ENCODE data around the gene EIF4E1B.

DNA sequence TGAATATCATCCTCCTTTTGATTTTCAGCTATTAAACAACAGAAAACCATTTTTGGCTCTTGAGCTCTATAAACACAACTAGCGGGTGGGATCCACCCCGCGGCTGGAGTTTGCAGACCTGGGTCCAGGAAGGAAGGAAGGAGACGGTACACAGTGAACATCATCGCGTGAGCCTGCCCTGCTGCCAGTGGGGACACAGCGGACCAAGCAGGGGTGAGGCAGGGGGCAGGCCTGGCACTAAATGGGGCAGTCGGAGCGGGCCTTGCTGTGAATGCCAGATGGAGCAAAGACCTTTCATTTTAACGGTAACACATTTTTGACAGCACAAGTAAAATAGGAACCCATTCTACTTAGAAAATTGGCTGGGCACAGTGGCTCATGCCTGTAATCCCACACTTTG, 31.2 kb downstream of the EIF4E1B start:
- TF ChIP-seq, protein P1, sequence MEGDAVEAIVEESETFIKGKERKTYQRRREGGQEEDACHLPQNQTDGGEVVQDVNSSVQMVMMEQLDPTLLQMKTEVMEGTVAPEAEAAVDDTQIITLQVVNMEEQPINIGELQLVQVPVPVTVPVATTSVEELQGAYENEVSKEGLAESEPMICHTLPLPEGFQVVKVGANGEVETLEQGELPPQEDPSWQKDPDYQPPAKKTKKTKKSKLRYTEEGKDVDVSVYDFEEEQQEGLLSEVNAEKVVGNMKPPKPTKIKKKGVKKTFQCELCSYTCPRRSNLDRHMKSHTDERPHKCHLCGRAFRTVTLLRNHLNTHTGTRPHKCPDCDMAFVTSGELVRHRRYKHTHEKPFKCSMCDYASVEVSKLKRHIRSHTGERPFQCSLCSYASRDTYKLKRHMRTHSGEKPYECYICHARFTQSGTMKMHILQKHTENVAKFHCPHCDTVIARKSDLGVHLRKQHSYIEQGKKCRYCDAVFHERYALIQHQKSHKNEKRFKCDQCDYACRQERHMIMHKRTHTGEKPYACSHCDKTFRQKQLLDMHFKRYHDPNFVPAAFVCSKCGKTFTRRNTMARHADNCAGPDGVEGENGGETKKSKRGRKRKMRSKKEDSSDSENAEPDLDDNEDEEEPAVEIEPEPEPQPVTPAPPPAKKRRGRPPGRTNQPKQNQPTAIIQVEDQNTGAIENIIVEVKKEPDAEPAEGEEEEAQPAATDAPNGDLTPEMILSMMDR (IDR thresholded peaks at IDR 0.05) = no peak
- TF ChIP-seq POLR2A (IDR thresholded peaks at IDR 0.05) = no peak
- TF ChIP-seq POLR2AphosphoS5 (IDR thresholded peaks at IDR 0.05) = no peak
- no peak for TF ChIP-seq EP300 (IDR thresholded peaks at IDR 0.05)
